HG03565 (cell line): ENCODE measurements around the gene ARHGEF40.

Source experiments
- ATAC-seq: cut with Tn5 transposase; IDR thresholded peaks from one replicate; pipeline ENCODE4 v1.9.1; 2021; ENCODE audit warnings: mild to moderate bottlenecking, moderate library complexity; ENCODE audit not compliant: unreplicated experiment

ARHGEF40 gene

DNA sequence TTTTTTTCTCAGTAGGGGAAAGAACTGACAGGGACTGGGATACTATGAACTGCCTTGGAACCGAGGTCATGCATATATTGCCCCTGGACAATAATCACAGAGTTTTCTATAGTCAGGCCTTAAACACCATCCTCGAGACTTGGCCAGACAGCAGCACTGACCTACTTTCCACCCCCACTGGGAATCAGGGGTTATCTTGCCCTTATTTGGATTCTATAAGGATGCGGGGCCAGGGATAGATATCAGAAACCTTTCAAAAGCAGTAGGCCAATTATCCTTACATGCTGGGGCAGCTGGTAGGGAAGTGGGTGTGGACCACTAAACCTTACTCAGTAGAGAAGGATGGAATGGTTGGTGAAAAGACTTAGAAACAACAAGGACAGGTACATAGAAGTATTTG is 26.3 kb downstream of the ARHGEF40 start:
- no peak for ATAC-seq

DNA sequence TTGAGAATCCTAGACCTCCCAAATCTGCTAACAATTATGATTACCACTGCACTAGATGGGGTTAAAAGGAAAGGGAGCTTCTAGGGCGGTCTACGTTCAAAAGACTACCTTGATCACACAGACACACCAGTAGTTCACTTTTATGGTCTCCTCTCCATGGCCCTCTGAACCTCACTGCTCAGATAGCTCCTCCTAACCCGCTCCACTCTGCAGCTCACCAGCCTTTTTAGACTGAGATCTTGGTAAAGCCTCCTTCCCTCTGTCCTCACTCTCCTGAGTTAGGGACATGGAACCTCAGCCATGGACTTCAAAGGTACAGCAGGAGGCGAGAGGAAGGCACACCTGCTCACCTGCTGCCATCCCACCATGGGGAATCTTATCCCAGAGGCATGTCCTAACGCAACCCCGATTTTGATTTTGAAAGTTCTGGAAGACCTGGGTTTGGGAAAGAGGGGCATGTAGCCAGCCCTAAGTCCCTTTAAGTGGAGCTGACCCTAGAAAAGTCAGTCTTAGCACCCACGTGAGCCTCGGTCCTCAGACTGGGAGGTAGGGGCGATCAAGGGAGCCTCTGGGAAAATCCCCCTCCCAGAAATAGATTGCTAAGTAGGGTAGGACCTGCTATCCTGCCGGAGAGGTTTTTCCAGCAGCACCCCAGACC is 27.0 kb downstream of the ARHGEF40 start:
- ATAC-seq, result no peak

DNA sequence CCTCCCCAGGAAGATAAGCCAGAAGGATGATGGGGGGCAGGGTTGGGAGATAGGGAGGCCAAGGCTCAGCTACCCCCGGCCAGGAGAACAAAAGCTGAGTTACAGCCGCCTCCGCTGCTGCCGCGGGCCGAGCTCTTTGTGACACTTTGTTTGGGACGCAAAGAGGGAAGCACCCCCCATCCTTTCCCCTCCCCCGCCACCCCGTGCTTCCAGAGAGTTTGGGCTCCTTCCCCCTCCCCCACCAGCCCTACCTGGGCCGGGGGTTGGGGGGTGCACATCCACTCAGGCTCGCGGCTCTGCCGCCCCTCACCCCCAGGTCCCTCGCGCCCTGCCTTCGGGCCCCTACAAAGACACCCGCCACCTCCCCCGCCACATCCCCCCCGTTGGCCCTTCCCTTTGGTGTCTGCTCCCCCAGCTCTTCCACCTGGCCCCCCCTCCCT is 27.6 kb downstream of the ARHGEF40 start:
- ATAC-seq, result no peak

DNA sequence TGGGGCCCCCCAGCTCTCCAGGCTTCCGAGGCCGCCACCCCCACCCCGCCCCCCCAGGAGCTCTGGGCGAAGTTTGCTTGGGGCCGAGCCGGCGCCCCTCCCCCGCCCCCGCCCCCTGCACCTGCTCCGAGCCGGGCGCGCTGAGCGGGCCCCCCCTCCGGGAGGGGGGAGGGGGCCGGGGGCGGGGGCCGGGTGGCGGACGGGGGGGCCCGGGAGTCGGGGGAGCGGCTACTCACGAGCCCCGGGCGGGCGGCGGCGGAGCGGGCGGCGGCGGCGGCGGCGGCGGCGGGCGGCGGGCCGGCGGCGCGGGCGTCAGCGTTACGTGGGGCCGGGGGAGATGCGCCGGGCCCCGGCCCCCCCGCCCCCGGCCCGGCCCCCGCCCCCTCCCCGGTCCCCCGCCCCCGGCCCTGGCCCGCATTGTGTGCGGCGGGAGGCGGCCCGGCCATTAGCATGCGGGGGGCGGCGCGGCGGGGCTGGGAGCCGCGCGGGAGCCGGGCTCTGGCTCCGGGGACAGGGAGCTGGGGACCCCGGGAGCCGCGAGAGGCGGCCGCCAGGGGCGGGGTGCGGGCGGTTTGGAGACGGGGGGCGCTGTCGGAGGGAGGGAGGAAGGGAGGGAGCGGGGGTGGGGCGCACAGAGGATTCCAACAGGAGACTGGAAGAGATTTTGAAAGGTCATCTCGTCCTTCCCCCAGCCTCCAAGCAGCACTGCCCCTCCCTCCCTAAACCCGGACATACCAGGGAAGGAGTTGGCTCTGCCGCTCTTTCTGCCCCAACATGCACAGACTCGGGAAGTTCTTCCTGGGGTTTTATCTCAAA is 28.2 kb downstream of the ARHGEF40 start, which contains the start of gene ZNF219:
ZNF219 (minus strand) TSS at position 580 of the 816 bp plus-strand sequence. CDS start 5,064 bp downstream, outside the sequence.
- ATAC-seq, result no peak

DNA sequence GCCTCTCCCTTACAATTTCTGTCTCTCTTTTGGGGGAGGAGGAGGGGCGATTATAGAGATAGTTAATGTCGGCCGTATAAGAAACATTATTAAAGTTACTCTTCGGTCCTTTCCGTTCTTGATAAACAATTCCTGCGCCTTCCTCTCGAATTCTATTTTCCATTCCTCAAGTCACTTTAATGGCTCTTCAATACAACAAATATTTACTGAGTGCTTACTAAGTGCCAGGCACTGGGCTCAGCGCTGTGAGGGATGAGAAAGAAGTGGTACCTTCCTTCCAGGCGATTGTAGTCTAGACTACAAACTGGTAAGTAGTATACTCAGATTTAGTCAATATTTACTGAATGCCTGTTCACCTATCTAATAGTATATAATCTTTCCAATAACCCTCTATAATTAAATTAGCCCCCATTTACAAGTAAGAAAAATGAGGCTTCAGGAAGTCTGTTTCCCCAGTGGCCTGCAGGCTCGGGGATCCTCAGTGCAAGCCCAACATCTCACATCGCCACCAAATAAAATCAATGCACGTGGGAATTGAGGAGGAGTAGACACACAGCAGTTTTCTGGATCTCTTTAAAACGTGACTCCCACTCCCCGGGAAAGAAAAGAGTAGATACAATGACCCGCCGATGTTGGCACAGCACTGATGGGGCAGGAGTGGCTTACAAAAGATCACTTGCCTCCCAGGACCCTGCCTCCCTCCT is 28.9 kb downstream of the ARHGEF40 start:
- no peak for ATAC-seq

DNA sequence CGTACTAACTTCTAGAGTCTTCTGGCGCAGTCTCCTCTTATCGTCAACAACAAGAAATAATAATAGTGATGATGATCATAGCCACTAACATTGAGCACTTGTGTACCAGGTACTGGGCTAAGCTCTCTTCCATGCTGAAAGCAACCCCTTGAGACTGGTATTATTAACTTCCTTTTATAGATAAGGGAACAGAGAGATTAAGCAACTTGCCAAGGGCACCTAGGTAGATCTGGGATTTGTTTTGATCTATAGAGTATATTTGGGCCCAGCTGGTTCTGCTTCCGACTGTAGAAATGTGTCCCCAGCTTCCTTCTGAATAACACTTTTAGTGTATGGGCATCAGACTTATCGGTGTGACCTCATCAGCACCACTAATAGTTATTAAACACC is 29.5 kb downstream of the ARHGEF40 start:
- no peak for ATAC-seq

DNA sequence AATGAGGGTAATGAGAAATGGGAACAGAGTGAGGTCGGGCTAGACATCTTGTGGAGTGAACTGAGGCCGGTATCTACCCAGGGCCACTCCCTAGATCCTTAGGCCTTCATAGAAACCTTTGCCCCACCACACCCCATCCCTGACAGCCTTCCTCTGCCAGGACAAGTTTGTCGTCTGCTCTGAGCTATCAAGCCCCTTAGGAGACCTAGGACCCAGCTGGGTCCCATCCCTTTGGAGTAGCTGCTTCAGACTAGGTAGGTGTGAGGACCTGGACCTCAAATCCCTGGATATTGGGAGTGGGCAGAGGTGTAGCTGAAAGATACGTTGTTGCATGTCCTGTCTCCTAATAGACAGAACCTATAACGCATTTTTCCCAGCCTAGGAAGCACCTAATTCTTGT is 30.8 kb downstream of the ARHGEF40 start, which contains the start of gene TMEM253:
TMEM253 (plus strand) TSS at position 136 of the 400 bp plus-strand sequence. CDS start 278 bp downstream, outside the sequence.
- ATAC-seq, result no peak

DNA sequence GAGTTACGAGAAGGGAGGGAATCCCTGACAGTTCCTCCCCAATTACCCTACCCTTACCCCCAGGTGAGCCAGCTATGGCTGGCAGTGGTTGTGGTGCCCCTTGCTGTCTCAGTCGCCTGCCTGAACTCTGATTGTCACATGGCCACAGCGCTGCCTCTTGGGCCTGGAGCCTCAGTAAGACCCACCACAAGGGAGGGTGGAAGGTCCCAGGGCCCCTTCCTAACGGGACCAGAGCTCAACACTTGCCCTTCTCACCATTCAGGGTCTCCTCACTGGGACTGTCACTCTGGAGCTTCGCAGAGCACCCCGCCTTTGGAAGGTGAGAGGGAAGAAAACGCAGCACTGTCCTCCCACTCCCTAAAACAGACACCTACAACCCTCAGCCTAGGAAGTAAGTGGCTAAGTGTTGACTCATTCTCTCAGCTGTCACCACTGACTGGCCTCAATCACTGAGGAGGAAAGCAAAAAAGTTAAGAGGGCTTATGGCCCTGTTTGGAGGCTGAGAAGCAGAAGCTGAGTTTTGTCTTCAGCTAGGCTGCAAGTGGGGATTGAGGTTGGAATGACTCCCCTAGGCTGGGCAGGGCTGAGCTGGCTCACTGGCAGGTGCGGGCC is 31.8 kb downstream of the ARHGEF40 start:
- no peak for ATAC-seq

DNA sequence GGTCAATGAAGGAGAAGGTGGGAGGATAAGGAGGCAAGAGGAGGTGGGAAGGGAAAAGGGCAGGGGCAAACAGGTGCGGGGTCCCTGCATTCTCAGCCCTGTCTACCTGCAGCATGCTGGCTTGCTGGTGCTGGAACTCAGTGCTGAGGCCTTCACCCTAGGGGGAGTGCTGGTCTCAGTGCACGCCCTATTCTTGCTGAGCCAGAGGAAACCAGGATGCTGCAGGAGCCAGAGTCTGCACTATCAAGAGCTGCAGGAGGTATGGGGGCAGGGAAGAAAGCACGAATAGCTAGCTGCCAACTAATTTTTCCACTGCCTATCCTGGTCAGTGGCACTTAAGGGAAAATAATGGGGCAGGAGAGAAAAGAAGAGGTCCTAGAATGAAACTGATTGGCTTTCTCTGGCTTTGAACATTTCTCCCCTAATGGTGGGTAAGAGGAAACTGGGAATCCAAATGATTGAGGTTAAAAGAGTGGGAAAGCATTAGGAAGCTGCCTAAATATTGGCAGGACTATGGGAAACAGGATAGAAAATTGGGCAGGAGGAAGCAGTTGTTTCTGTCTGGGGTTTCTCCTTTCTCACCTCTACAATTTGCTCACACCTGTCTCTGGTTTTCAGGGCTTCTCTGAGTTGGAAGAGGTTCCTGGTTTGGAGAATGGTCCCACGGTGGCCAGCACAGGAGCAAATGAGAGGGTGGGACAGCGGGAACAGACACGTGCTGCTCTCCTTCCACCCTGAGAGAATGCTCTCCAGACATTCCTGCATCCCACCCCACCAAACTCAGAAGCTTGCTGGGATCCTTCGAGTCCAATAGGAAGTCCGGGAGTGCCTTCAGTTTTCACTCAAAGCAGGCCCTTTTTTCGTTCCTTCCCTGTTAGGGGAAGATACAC is 32.7 kb downstream of the ARHGEF40 start:
- ATAC-seq, result no peak

DNA sequence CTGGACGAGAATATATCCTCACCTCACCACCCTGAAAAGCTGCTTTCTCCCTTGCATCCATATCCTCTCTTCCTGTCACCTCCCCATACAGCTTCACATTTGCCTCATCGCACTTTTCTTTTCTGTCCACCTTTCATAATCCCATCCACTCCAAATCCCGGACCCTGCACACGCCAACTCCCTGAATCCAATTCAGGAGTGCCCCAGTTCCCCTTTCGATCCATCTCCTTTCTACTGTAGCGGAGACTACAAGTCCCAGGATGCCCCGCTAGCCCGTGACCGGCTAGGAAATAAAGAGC is 33.3 kb downstream of the ARHGEF40 start:
- ATAC-seq, result no peak

DNA sequence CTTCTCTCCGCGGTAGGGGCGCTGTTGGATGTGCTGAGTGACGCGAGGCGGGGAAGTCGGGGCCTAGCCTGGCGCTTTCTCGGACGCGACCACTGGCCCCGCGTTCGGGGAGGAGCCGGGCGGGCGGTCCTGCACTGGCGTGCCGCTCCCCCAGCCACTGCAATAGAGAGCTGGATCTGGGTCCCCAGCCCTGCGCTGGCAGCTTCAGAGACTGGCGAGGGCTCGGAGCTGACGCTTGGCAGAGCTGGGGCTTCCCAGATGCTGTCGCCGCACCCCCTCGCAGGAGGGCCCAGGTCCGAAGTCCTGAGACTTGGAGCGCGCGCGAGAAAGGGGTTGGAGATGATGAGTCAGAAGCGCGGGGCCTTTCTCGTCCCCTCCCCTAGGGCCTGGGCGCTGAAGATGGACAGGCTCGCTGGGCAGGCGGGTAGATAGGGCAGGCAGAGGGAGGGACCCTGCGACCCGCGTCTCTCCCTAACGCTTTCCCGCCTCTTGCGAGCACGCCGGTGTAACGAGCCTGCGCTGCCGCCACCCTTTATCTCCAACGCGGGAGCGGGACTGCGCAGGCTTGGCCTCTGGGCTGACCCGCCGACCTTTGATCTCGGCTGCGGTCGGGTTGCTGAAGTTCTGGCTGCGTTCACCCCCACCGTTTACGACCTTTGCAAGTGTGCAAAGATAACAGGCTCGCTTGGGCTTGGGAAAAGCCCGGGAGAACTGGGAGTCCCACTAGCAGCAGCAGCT is 33.8 kb downstream of the ARHGEF40 start:
- ATAC-seq, result peak; percentile 86

DNA sequence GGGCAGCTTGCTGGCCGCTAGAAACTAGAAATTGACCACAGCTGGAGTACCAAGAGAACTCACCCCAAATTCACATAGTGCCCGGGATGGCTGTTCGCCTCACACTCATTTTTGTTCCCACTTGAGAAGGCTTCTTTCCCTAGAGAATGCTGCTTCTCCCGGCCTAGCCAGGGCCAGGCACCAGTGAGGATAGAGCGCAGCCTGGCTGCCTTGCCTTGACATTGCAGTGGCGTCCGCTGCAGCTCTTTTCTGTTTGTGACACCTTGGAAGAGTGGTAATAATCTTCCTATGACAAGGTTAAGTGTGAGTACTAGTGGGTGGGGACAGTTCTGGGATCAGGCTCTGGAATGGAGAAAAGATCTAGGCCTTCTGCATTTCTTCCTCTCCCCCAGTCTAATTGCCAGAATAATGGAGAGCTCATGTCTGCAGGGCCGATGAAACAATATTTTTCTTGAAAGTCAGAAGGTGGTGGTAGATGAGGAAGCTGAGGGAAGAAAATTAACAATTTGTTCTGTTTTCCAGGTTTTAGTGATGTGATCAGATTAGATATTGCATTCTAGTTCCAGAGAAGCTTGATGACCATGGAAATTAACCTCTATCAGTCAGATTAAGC is 34.5 kb downstream of the ARHGEF40 start:
- peak; percentile 28 for ATAC-seq

DNA sequence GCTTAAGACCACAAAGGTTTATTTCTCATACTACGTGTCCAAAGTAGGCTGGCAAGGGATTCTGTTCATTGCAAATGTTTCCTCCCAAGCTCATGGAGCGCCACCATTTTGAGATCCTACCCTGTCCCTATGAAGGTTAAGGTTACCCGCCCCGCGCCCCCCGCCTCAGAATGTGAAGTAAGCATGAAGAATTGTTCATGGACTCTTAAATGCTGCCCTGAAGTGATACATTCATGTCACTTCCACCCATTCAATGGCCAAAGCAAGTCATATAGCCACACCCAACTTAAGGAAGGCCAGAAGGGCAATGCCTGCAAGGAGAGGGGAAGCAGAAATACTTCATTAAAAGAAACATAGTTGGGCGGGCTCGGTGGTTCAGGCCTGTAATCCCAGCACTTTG is 35.0 kb downstream of the ARHGEF40 start:
- ATAC-seq, result no peak

DNA sequence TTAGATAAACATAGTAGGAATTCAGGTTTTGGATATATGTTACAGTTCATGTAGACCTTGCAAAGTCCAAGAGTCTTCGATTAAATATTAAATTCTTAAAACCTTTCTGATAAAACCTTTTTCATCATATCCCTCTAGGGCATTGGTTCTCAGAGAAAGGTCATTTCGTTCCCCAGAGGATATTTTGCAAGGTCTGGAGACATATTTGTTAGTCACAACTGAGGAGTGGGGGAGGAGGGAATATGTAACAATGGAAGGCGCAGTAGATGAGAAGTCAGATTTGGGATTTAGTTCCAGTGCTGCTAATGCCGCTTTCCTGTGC is 36.0 kb downstream of the ARHGEF40 start:
- ATAC-seq, result no peak

DNA sequence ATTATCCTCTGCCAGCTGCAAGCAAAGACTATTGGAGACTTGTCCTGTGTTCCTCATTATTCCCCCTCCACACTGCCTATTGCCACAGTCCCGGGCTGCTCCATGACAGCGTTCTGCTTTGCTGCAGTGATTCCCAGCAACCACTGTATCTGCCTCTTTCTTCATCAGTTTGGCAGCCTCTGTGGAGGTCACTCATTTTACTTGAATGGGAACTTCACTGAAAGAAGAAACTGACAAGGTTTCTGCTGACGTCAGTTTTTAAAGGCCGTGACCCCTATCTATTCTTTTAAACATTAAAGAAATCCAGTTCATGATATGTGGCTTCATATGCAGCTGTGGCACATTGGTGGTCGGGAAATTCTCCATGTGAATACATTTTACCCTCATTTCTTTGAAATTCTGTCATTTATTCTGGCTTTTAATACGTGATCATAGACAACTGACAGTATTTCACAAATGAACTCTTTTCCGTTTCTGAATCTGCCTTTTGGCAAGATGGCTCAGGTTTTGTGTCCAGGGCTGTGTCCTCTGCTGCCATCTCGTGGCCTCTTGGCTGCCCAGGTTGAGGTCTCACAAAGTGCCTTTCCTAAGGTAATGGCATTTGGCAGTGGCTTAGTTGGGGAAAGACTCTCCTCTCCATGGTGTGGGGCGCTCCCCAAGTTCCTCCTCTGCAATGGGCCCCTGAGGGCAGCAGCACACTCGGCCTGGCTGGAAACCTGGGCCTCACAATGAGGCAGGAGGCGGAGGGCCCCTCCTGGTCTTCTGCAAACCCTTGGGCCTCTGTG is 36.6 kb downstream of the ARHGEF40 start:
- no peak for ATAC-seq

DNA sequence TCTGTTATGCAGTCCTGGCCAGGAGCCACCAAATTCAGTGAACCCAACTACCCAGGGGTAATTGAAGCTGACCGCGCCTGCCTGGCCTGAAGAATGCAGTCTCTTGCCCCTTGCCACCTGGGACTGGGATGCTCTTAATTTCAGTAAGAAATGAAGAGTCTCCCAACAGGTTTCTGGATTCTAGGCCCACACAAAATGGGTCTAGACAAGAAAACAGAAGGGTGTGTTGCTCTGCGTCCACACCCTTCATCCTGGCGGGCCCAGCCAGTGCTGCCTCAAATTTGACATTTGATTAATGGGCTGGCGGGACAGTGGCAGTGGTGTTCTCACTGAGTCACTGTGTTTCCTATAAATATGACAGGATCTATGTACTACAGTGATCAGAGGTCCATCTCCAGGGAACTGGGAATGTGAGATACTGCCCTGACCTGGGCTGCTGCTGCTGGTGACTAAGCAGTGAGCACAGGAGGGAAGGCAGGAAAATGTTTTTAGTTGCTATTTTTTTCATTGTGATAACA is 37.2 kb downstream of the ARHGEF40 start:
- no peak for ATAC-seq

DNA sequence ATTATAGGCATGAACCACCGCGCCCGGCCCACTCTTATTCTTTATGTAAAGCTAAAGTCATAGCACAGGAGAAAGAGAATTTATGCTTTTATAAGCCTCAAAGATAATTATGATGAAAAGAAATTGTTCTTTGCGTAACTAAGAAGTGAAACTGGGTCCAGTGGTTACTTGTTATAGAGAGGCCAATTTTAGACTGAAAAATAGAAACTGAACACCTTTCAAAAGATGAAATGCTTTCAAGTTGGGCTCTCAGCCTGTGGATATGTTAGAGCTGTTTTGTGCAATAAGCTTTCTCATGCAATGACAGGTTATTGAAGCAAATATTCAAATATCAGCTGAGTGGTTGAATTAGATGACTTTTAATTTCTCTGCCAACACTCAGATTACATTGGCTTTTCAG is 38.7 kb downstream of the ARHGEF40 start:
- ATAC-seq, result no peak

DNA sequence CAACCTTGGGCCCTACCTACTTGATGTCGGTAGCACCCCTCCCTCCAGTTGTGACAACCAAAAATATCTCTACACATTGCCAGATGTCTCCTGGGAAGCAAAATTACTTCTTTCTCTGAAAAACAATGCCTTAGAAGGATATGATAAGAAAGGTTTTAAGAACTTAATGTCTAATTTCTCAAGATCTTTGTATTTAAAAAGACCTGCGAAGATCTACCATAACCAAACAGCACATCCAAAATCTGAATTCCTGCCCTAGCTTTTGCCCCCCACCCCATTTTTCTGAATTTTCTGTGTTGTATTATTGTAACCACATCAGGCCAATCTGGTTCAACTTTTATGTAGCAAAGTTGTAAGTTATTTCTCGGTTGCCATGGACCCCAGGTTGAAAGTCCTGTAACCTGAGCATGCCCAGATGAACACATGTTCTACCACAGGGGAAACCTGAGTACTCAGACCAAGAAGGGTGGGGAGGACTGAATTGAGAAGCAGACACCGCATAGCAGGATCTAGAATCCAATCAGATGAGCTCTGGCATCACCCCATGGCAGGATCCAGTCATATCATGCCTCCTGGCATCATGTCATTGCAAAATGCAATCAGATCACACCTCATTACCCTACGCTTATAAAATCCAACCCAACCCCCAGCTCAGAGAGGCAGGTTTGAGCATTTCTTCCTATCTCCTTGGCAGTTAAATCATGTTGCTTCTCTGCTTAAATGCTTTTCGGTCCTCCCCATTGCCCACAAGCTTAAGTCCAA is 39.5 kb downstream of the ARHGEF40 start:
- peak; percentile 58 for ATAC-seq
